ENCODE measurements around the gene CENPW. TPM values are rescaled to one million over a fixed set of nuclear protein-coding genes. Genes with fewer than 3 reads are reported as not detected.

The CENPW gene
- total RNA-seq: 1 to 10 TPM in 1 of 2 donors, under 1 TPM in 1; 0.63 to 5.0 TPM
- polyA plus RNA-seq: 10 to 100 TPM in 1 of 2 donors, 1 to 10 TPM in 1; 3.8 to 10.3 TPM
- long read RNA-seq, donor 1, transcript CENPW-203 (3 exons, 750 nt): major isoform, 26 of 27 reads
- long read RNA-seq, donor 1, partial matches to known transcripts: 0 of 27 reads
- long read RNA-seq, donor 1, other reads (novel, unspliced or antisense): 0 of 27 reads
- long read RNA-seq, donor 2, transcript CENPW-203 (3 exons, 750 nt): major isoform, 18 of 18 reads
- long read RNA-seq, donor 2, partial matches to known transcripts: 0 of 18 reads
- long read RNA-seq, donor 2, other reads (novel, unspliced or antisense): 0 of 18 reads
- long read RNA-seq, donor 3, transcript CENPW-203 (3 exons, 750 nt): major isoform, 15 of 16 reads
- long read RNA-seq, donor 3, partial matches to known transcripts: 0 of 16 reads
- long read RNA-seq, donor 3, other reads (novel, unspliced or antisense): 0 of 16 reads
- long read RNA-seq, donor 4, transcript CENPW-203 (3 exons, 750 nt): major isoform, 15 of 15 reads
- long read RNA-seq, donor 4, partial matches to known transcripts: 0 of 15 reads
- long read RNA-seq, donor 4, other reads (novel, unspliced or antisense): 0 of 15 reads
- long read RNA-seq, donor 5, transcript CENPW-203 (3 exons, 750 nt): major isoform, 40 of 42 reads
- long read RNA-seq, donor 5, partial matches to known transcripts: 0 of 42 reads
- long read RNA-seq, donor 5, other reads (novel, unspliced or antisense): 0 of 42 reads

GRCh38 chr6:126339796-126340609, at the start of gene CENPW:
CENPW (plus strand) TSS chr6:126340115; CDS start chr6:126340274, 159 bp downstream.
- Histone ChIP-seq H3K27me3 (ENCODE audit: control insufficient read depth in 3 of 3, insufficient read depth in 3 of 3, low read length in 2 of 3) (no peaks in the 10 kb centered on the region), H3K4me3 (peak within 1 kb of the TSS; percentile 85), H3K4me1 (ENCODE audit: control insufficient read depth in 5 of 5, insufficient read depth in 5 of 5, low read length in 5 of 5) (peaks cover 0 to 24% (median 9%) of the 10 kb centered on the region in 5 donors), H3K9ac (ENCODE audit: insufficient read depth in 1 of 2, low read length in 2 of 2) (peak within 1 kb of the TSS; percentile 83 to 90), H3K9me3 (ENCODE audit: control insufficient read depth in 4 of 4, insufficient read depth in 3 of 4, low read length in 3 of 4) (no peaks in the 10 kb centered on the region), H3K27ac (ENCODE audit: low read depth in 1 of 2, low read length in 1 of 2) (peak within 1 kb of the TSS in 1 of 2 donors; percentile 4), H3K36me3 (ENCODE audit: control insufficient read depth in 4 of 4, insufficient read depth in 4 of 4, low read length in 4 of 4) (no peaks in the 10 kb centered on the region)
- DNase-seq (peak; percentile 87 to 93 (median 91)), ATAC-seq (ENCODE audit: insufficient read depth, low FRiP score) (peak; percentile 91)
- no peak for TF ChIP-seq CTCF (IDR thresholded peaks at IDR 0.05; ENCODE audit: control extremely low read depth, extremely low read depth)
- 3 to 4% methylated on average over 46 of the region's 46 CpGs for WGBS, 2 donors

GRCh38 chr6:126293891-126294524, 45.9 kb upstream of the CENPW start:
- Histone ChIP-seq H3K4me1 (ENCODE audit: control insufficient read depth in 5 of 5, insufficient read depth in 5 of 5, low read length in 5 of 5) (no peaks in the 10 kb centered on the region), H3K27ac (ENCODE audit: low read depth in 1 of 2, low read length in 1 of 2) (no peak overlapping the region), H3K27me3 (ENCODE audit: control insufficient read depth in 3 of 3, insufficient read depth in 3 of 3, low read length in 2 of 3) (no peaks in the 10 kb centered on the region), H3K36me3 (ENCODE audit: control insufficient read depth in 4 of 4, insufficient read depth in 4 of 4, low read length in 4 of 4) (no peaks in the 10 kb centered on the region), H3K9me3 (ENCODE audit: control insufficient read depth in 4 of 4, insufficient read depth in 3 of 4, low read length in 3 of 4) (peaks cover 0 to 2% (median 0%) of the 10 kb centered on the region in 4 donors), H3K4me3 (no peak overlapping the region), H3K9ac (ENCODE audit: insufficient read depth in 1 of 2, low read length in 2 of 2) (no peak overlapping the region)
- ATAC-seq (ENCODE audit: insufficient read depth, low FRiP score): no peak
- TF ChIP-seq CTCF (IDR thresholded peaks at IDR 0.05; ENCODE audit: control extremely low read depth, extremely low read depth): no peak
- DNase-seq: no peak

DNA sequence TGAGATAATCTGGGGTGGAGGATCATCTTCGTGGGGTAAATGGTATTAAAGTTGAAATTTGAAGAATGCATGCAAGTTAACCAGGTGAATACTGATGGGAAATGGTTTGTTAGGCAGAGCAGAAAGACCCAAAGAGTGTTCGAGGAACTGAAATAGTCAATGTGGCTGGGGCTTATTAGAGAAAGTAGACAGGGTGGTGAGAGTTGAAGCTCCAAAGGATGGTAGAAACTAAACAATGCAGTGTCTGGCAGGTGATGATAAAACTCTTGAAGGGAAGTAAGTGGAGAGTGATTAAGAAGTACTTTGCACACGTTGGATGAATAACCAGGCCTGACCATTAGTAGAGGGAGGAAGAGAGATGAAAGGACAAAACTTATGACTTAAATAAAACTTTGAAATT, 39.8 kb upstream of the CENPW start:
- Histone ChIP-seq H3K4me1 (ENCODE audit: control insufficient read depth in 5 of 5, insufficient read depth in 5 of 5, low read length in 5 of 5) (no peaks in the 10 kb centered on the region), H3K27ac (ENCODE audit: low read depth in 1 of 2, low read length in 1 of 2) (no peak overlapping the region), H3K4me3 (no peak overlapping the region), H3K9me3 (ENCODE audit: control insufficient read depth in 4 of 4, insufficient read depth in 3 of 4, low read length in 3 of 4) (peaks cover 0 to 2% (median 0%) of the 10 kb centered on the region in 4 donors), H3K36me3 (ENCODE audit: control insufficient read depth in 4 of 4, insufficient read depth in 4 of 4, low read length in 4 of 4) (no peaks in the 10 kb centered on the region), H3K27me3 (ENCODE audit: control insufficient read depth in 3 of 3, insufficient read depth in 3 of 3, low read length in 2 of 3) (no peaks in the 10 kb centered on the region), H3K9ac (ENCODE audit: insufficient read depth in 1 of 2, low read length in 2 of 2) (no peak overlapping the region)
- ATAC-seq (ENCODE audit: insufficient read depth, low FRiP score): no peak
- WGBS, 2 donors: 59 to 68% methylated on average over 3 of the region's 3 CpGs
- no peak for TF ChIP-seq CTCF (IDR thresholded peaks at IDR 0.05; ENCODE audit: control extremely low read depth, extremely low read depth)
- no peak for DNase-seq

All from lung (tissue), 16 donors.